ENCODE data around the gene C18orf32.
A peak's percentile ranks its signal among the peaks of the same experiment; 100 is the strongest.
"Not testable (repeated sequence)": the region's sequence is repeated elsewhere in the genome, so short reads cannot be mapped to it uniquely, and the experiment has no call there.

The C18orf32 gene

DNA sequence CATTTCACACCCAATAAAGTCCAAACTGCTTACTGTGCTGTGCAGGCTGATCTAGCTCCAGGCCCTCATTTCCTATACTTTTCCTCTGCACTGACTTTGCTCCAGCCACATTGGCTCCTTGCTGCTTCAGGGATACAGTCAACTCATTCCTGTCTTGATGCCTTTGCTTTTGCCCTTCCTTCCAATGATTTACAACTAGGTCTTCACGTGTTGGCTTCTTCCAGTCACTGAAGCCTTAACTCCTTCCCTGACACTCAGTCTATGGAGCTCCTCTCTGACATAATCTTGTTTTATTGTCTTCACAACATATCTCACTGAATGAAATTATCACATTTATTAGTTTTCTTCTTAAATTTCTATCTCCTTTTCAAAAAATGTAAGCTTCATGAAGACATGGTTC, 16.9 kb upstream of the C18orf32 start:
- DNase-seq (ENCODE audit: extremely low read depth in 1 of 2, low read depth in 1 of 2) = no peak

DNA sequence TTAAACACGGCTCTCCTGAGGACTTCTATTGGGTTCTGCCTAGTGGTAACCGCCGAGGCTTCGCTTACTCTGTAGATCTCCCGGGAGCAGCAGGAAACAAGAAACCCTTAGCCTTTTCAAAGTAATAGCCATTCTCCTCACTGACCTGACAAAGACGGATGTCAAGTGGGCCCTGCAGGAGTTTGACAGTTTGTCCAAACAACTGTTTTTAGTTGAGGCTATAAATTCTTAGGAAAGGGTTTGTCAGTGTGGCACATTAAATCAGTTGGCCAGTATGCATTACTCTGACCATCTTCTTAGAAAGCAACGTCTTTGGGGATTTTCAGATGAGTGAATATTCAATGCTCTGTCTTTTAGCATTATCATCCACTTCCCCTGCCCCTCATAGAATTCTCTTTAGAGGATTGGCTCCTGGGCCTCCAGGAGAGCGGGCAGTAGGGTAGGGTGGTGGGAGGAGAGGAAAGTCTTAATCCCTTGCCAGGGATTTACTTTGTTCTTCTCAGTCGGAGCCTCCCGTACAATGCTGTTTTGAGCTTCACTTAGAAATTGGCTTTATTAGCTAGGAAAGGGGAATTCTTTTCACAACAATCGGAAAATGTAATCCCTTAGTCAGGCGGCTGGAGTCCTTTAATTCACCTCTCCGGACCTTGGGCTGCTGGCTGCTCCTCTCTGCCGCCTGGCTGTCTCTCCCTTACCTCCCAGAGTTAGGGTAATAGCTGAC, 13.3 kb upstream of the C18orf32 start:
- no peak for DNase-seq (ENCODE audit: extremely low read depth in 1 of 2, low read depth in 1 of 2)

DNA sequence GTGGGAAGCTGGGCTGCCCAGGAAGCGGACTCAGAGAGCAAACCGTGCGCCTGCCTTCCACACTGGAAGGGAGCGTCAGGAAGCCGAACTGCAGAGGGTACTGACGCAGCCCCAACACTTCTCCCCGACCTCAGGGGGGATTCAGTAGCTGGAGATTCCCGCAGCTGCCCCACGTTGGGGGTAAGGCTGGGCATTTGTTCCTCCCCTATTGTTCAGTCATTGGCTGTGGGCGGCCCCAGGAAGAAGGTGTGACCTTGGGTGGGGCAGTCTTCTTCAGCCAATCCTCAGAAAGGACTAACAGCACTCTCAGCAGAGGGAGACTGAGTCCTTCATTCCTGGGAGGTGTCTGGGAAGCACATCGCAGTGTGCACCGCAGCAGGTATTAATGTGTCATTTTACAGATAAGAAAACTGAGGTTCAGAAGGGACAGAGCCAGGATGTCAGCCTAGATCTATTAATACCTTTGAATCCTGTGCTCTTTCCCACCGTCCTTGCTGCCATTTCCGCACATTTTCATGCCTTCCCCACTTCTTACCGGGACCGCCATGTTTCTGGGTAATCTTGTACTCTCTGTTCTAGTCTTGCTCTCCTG, 12.1 kb upstream of the C18orf32 start:
- DNase-seq (ENCODE audit: extremely low read depth in 1 of 2, low read depth in 1 of 2) = no peak

DNA sequence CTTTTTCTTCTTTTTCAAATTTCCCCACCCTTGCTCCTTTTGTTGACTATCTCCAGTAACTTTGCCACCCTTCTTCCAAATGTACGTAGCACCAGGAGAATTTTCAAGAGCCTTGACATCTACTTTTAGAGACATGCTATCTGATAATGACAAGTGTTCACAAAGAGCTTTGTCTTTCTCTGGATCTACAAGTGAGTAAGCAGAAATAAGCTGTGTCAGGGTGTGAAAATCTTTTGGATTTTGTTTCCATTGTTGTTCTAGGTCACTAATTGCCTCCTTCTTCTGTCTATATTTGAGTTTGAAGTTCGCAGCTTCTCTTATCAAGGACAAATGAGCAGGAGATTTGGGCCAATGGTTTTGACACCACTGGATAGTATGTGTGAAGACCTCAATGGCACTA, 8.4 kb upstream of the C18orf32 start:
- no peak for DNase-seq (ENCODE audit: extremely low read depth in 1 of 2, low read depth in 1 of 2)

DNA sequence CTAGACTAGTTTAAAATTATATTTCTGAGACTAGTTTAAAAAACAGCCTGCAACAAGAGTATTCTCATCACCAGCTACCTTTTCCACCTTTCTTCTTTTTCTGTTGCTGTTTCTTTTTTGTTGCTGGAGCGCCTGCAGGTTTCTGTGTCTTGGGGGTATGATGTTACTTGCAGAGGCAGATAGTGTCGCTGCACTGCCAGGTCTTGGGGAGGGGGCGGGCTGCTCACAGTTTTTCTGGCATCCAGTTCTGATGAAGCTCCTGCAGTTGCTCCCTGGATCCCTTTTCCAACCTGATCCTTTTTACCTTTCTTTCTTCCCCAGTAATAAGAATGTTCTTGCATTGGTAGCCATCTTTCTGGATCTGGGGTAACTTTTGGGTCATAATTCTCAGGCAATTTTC, 8.0 kb upstream of the C18orf32 start:
- no peak for DNase-seq (ENCODE audit: extremely low read depth in 1 of 2, low read depth in 1 of 2)

DNA sequence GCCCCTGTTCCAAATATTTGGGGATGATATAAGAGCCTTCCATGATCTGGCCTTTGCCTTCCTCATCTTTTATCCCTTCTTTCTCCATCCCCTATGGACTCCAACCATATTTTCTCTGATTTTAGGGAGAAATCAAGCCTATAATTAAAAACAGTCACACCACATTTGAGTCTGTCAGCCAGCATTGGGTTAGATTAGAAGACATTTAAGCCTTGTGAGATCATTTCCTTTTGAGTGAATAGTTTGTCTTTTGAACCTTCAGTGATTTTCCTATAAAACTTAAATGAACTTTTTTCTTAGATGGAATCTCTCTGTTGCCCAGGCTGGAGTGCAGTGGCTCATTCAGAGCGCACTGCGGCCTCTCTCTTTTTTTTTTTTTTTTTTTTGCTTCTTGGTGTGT, 7.6 kb upstream of the C18orf32 start:
- no peak for DNase-seq (ENCODE audit: extremely low read depth in 1 of 2, low read depth in 1 of 2)

DNA sequence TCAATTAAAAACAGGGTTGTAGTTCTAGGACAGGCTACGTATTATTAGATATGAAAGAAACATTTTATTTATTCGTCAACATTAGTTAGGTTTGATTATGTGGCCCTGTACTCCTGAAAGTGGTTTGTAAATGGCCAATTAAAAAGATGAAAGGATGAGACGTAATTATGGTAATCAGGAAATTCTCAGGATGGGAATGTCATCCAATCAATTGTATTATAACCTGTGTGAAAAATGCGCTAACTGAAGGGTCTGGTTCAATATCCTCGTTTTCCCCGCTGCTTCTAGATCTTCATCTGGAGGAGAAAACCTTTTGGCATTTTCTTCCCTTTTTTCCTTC, 5.6 kb upstream of the C18orf32 start:
- DNase-seq (ENCODE audit: extremely low read depth in 1 of 2, low read depth in 1 of 2) = no peak

DNA sequence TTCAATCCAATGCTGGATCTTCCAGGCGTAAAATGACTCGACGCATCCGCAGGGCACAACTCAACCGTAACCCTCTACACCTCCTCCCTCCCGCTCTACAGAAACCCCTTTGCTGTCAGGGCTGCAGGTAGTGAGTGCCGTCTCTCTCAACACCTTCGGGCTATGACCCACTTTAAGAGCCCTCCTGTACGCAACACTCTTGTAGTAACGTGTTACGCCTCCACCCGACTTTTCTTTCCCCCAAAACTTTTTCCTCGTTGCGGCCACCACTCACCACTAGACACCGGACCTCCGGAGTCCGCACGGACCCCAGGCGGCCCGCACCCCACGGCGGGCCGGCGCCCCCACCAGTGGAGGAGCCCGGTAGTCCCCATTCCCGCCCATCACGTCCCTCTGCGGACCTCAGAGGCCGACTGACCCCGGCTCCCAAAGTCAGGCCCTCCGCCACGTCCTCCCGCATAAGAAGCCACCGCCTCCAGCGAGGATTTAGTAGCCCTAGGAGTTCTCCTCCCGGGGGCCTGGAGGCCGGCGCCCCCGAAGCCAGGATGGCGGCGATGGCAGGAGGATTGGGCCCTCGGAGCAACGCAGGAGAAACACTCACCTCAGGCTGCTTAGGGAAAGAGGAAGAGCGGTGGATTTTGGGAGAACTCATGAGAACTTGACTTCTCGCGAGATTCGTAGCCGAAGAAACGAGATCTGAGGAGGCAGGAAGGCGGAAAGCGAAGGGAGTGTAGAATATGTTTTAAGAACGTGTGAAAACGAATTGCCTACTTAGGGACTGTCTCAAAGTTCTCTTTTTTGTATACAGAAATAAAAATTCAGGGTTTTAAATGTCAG, 5.0 kb upstream of the C18orf32 start, which contains the start of gene RPL17:
Gene RPL17, minus strand, starts transcription at position 609 of the 837 bp plus-strand sequence.
- peak; percentile 57 to 72 for DNase-seq (ENCODE audit: extremely low read depth in 1 of 2, low read depth in 1 of 2)

DNA sequence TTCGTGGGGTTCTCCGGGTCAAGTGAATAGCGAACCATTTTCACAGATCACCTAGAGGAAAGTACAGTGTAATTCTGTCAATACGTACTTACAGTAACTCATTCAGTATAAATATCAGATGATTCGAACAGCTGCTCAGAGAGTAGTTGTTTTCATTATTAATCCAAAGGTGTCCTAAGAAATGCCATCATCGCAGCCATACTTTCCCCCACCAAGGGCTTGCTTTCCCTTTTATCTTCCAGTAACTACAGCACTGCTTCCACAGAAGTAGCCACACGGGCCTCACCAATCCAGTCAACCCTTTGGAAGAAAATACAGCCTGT, 4.5 kb upstream of the C18orf32 start:
- no peak for DNase-seq (ENCODE audit: extremely low read depth in 1 of 2, low read depth in 1 of 2)

DNA sequence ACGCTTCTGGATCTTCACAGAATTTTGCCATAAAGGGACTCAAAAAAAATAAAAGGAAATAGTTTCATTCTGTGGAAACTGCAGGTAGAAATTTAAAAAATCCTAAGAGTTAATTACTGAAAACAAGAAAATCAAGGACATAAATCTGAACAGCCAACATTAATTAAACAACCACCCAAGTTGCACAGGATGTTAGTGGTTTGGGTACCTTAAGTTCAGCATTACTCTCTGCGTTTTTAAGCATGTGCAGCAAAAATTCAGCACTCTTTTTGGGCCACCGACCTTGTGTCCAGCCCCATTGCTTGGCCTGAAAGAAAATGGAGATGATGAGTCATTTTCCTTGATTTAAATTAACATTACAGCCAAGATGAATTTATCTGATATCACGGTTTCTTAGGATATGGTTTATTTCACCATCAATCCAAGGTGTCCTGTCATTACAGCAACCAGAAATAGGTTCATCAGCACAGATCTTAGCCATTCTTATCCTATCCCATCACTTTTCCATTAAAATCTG, 3.3 kb upstream of the C18orf32 start:
- DNase-seq (ENCODE audit: extremely low read depth in 1 of 2, low read depth in 1 of 2) = no peak

DNA sequence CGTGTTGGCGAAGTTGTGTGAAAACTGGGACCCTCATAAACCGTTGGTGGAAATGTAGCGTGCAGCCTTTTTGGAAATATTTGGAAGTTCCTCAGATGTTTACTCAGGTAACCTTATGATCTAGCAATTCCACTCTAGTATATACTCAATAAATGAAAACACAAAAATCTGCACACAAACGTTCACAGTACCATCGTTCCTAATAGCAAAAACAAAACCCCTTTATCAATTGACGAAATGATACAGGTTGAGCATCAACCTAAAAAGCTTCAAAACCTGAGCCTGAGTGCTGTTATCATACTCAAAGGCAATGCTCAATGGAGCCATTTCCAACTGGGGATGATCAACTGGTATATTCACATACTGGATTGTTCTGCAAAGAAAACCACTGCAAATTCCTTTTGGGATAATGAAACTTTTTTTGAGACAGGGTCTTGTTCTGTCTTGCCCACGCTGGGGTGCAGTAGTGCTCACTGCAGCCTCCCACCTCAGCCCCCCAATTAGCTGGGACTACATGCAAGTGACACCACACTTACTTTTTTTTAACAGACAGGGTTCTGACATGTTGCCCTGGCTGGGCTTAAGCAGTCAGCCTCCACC, 777 bp upstream of the C18orf32 start:
- DNase-seq (ENCODE audit: extremely low read depth in 1 of 2, low read depth in 1 of 2) = no peak

DNA sequence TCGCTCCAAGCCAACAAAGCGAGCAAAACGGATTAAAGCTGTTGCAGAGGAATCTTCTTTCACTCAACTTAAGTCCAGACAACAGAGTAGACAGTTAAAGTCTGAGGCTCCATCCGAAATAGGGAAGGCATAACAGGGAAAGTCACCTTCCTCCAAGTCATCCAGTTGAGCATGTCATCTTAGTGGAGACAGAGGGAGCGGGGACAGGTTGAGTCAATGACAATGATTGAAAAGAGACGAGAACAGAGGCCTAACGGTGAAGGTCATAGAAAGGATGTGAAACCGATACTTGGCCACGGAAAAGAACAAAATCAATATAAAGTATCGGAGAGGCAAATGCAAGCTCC, 455 bp downstream of the C18orf32 start:
- no peak for DNase-seq (ENCODE audit: extremely low read depth in 1 of 2, low read depth in 1 of 2)

DNA sequence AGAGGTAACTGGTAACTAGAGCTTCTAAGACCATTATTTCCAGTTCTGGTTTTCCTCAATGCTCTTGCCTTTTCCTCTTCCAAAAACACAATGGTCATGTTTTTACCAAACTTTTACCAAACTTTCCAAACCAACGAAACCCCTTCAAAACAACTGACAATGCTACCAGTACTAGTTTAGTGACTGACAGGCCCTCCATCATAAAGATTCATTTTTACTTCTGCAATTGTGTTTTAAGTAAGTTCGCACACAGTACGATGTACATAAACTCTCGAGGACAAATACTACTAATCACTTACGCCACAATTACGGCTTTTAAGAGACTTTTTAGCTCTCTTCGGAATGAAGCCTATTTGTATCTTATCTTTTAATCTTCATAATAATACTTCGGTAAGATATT, 900 bp downstream of the C18orf32 start:
- DNase-seq (ENCODE audit: extremely low read depth in 1 of 2, low read depth in 1 of 2) = no peak

DNA sequence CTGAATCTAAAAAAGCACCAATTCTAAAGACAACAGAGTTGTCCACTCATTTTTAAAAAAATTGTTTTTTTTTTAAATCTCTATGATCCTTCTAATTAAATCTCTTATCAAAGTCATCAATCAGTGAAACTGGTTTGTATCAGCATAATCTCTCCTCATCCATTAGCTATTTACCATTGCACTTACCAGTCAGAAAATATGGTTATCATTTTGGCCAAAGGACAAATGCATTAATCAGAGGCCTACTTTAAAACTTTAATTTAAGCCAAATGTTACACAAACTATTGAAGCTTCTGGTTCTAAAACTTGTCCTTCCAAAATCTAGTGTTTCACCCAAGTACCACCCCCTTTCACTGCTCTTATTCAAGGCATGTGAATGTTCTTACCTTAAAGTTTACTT, 3.8 kb downstream of the C18orf32 start:
- DNase-seq (ENCODE audit: extremely low read depth in 1 of 2, low read depth in 1 of 2) = no peak

DNA sequence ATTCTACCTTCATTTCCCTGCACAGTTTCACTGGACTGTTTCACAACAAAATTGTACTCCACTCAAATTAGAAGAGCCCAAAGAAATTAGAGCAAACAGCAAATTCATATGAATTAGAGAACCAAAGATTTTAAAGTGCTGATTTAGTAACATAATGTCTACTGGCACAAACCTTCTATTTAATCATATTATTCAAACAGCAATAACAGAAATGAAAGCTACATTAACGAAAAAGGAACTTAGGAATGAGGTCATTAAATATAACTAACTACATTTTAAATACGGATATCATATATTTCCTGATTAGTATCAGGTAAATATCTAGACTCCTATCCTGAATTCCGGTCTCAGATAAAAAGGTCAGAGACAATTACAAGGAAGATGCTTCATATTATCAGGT, 5.1 kb downstream of the C18orf32 start:
- DNase-seq (ENCODE audit: extremely low read depth in 1 of 2, low read depth in 1 of 2) = no peak

DNA sequence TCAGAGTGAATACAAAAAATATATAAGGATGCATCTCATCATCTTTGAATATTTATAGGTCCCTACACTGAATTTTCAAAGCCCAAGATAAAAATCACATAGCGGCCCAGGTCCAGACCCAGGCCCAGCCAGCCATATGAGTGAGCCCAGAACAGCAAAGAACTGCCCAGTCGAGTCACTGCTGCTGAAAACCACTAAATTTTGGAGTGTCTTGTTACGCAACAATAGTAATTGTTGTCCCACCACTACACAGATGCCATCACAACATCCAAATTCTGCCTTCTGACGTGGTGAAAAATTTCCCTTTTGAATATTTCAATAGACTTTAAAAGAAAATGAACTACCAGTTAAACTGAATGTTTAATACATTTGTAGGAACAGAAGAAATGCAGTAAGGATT, 5.7 kb downstream of the C18orf32 start:
- DNase-seq (ENCODE audit: extremely low read depth in 1 of 2, low read depth in 1 of 2) = no peak

DNA sequence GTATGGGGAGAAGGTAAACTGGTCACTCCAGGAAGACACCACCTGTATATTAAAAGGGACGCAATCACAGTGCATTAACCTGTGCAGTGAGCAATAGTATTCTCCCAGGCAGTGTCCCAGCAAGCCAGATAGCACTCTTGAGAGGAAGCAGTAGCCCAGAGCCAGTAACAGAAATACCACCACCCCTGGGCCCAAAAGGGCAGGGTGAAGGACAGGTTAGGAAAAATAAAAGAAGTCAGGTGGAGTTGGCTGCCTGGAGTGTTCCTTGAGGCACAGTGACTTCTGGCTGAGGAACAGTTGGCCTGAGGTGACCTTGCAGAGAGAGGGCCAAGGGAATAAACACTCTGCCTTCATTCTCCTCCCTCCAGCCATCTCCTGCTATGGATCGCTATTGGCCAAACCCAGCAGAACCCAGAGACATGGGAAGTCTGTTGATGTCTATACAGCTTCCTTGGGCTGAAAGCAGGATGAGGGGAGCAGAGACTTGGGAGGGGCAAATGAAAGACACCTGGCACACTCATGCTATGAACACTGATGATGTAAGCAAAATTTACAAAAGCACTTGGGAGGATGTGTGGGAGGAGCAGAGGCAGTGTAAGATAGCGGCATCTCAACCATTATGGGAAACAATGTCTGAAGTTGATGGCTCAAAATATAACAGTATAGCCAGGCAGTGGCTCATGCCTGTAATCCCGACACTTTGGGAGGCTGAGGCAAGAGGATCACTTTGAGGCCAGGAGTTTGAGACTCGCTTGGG, 7.5 kb downstream of the C18orf32 start:
- no peak for DNase-seq (ENCODE audit: extremely low read depth in 1 of 2, low read depth in 1 of 2)

DNA sequence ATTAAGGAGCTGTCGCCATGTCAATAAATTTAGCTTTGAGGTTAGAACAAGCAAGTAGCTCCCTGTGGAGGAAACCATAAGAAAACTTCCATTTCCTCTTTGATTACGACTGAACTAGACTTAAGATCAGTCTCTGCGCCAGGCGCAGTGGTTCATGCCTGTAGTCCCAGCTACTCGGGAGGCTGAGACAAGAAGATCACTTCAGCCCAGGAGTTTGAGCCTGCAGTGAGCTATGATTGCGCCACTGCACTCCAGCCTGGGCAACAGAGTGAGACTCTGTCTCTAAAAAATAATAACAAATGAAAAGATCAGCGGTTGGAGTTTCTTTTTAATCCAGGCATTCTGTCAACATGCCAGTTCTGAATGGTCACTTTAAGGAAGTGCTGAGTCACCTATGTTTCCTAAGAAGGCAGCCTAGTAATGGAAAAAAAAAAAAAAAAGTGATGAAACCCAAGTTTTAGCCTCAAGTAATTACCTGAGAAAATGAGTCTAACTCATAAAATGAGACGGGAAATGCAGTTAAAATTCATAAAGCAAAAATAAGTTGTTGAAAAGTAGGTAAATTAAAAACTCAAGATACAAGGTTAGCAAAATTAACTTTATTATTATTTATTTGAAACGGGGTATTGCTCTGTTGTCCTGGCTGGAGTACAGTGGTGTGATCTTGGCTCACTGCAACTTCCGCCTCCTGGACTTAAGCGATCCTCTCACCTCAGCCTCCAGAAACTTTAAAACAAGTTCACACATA, 10.2 kb downstream of the C18orf32 start:
- no peak for DNase-seq (ENCODE audit: extremely low read depth in 1 of 2, low read depth in 1 of 2)

DNA sequence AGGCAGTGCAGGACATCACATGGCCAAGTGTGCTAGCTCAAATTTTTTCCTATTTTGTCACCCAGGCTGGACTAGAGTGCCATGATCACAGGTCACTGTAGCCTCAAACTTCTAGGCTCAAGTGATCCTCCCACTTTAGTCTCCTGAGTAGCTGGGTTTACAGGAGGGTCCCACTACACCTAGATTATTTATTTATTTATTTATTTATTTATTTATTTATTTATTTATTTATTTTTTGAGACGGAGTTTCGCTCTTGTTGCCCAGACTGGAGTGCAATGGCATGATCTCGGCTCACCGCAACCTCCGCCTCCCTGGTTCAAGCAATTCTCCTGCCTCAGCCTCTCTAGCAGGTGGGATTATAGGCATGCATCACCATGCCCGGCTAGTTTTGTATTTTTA, 12.1 kb downstream of the C18orf32 start:
- DNase-seq (ENCODE audit: extremely low read depth in 1 of 2, low read depth in 1 of 2) = not testable (repeated sequence)

DNA sequence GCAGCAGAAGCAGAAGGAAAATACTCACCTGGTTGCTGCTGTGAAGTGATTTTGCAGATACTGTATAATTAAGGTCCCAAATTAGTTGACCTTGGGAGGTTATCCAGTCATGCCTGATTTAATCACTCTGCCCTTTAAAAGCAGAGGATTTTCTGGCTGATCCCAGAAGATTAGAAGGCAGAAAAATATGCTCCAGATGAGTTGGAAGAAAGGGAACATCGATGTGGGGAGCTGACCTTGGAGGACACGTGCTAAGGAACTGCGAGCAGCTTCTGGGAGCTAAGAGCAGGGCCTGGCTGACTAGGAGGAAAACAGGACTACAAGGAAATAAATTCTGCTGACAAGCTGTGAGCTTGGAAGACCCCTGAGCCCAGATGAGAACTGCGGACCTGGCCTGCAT, 13.3 kb downstream of the C18orf32 start:
- no peak for DNase-seq (ENCODE audit: extremely low read depth in 1 of 2, low read depth in 1 of 2)
